Esophagus squamous epithelium (tissue), 5 donors: ENCODE results near the gene FIGN. TPM values are rescaled to one million over a fixed set of nuclear protein-coding genes. Genes with fewer than 3 reads are reported as not detected.

ENCODE experiments used
- DNase-seq: peaks from one replicate; lab custom pipeline; 2025; lab: John Stamatoyannopoulos, UW
- H3K27ac ChIP-seq, 4 donors: fragments of 200-600 bp; sonication (generic); one replicate each; pipeline ENCODE4 v1.5.1; 2016 to 2019; ENCODE audit warnings: mild to moderate bottlenecking in 1 of 4
- H3K27me3 ChIP-seq, 4 donors: fragments of 200-600 bp; sonication (generic); 1 replicate in 3 of 4; 2 replicates in 1 of 4; pipeline versions ENCODE4 v1.5.1 to v1.6.0; 2017 to 2021; ENCODE audit warnings: antibody characterized with exemption in 1 of 4
- H3K36me3 ChIP-seq, 3 donors: fragments of 200-600 bp; sonication (generic); one replicate each; pipeline ENCODE4 v1.5.1; 2016 to 2019
- H3K4me1 ChIP-seq, 3 donors: fragments of 200-600 bp; sonication (generic); one replicate each; pipeline ENCODE4 v1.5.1; 2017 to 2019
- H3K4me3 ChIP-seq, 4 donors: fragments of 200-600 bp; sonication (generic); 1 replicate in 3 of 4; 2 replicates in 1 of 4; pipeline ENCODE4 v1.5.1; 2016 to 2019; ENCODE audit warnings: mild to moderate bottlenecking in 2 of 4, moderate library complexity in 1 of 4
- H3K9me3 ChIP-seq, 3 donors: fragments of 200-600 bp; sonication (generic); one replicate each; pipeline ENCODE4 v1.5.1; 2016 to 2019
- CTCF ChIP-seq, 6 experiments: fragments of 450-650 bp in 4 of 6; fragments of 200-600 bp in 2 of 6; sonication (generic) in 2 of 6; IDR thresholded peaks; one replicate each; pipeline ENCODE4 v1.5.1; 2016 to 2019; ENCODE audit warnings: antibody characterized with exemption in 6 of 6, mild to moderate bottlenecking in 4 of 6, moderate library complexity in 4 of 6
- POLR2A ChIP-seq, 4 donors: fragments of 450-650 bp; IDR thresholded peaks; one replicate each; pipeline ENCODE4 v1.6.1; 2017; ENCODE audit warnings: antibody characterized with exemption in 4 of 4, mild to moderate bottlenecking in 4 of 4, moderate library complexity in 3 of 4
- WGBS, 2 donors: methylation state at CpG; one replicate each; pipeline ENCODE4 v1.1.5; 2018; 5-methylcytosine and 5-hydroxymethylcytosine counted together
- intact Hi-C: fragments of 100-400 bp; cut with DNase I; formaldehyde crosslinking; loops from one replicate; pipeline ENCODE4 v1.15.0; 2022
- total RNA-seq, 4 donors: library from RNA; depleted of rRNA; stranded (reverse); fragments of >200 nt; gene quantifications; one replicate each; pipeline ENCODE4 v1.1.0, GENCODE V29; 2016
- donor health status: DM: yes; HTN: yes; CAD: no.

Gene FIGN
- total RNA-seq, 4 donors from 2014 or later = 0.38 to 2.1 (median 1.8) TPM

GRCh38 chr2:163775304-163775703 lies 39.5 kb upstream of the FIGN start:
- H3K4me3 ChIP-seq = no peak overlapping the region
- no peaks in the 10 kb centered on the region for H3K9me3 ChIP-seq
- TF ChIP-seq CTCF (IDR thresholded peaks at IDR 0.05) = no peak
- TF ChIP-seq POLR2A (IDR thresholded peaks at IDR 0.05) = no peak
- intact Hi-C loops = no loop called here
- no peak for DNase-seq
- no peak overlapping the region for H3K27ac ChIP-seq
- WGBS, 2 donors = 14 to 23% methylated on average over 1 of the region's 1 CpG
- H3K4me1 ChIP-seq = peaks cover 0 to 37% (median 13%) of the 10 kb centered on the region in 3 donors
- H3K36me3 ChIP-seq = no peaks in the 10 kb centered on the region
- no peaks in the 10 kb centered on the region for H3K27me3 ChIP-seq

GRCh38 chr2:163774862-163775261 lies 39.1 kb upstream of the FIGN start:
- no peaks in the 10 kb centered on the region for H3K36me3 ChIP-seq
- WGBS, 2 donors = 14 to 34% methylated on average over 2 of the region's 2 CpGs
- no peaks in the 10 kb centered on the region for H3K9me3 ChIP-seq
- H3K27ac ChIP-seq = peak overlapping the region in 3 of 4 donors; percentile 13 to 51 (median 26)
- TF ChIP-seq POLR2A (IDR thresholded peaks at IDR 0.05) = no peak
- H3K27me3 ChIP-seq = no peaks in the 10 kb centered on the region
- DNase-seq = no peak
- intact Hi-C loops = no loop called here
- H3K4me3 ChIP-seq = no peak overlapping the region
- peaks cover 0 to 33% (median 8%) of the 10 kb centered on the region in 3 donors for H3K4me1 ChIP-seq

DNA sequence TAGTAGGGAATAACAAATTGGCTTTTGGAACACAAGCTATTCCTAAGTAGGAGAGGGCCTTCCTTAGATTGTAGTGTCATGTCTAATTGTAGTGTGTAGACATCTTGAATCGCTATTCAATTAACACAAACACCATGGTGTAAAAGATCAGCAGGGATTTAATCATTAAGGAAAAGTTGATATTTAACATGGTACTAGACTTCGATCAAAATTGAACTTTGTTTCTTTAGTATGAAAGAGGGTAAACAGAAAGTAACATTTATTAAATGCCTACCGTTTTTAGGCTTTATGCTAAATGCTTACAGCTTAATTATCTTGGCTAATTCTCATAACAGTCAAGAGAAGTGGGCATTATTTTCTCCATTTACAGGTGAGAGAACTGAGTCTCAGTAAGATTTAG lies 37.5 kb upstream of the FIGN start:
- H3K4me1 ChIP-seq = peaks cover 0 to 18% (median 0%) of the 10 kb centered on the region in 3 donors
- TF ChIP-seq CTCF (IDR thresholded peaks at IDR 0.05) (no peak), POLR2A (IDR thresholded peaks at IDR 0.05) (no peak)
- no peaks in the 10 kb centered on the region for H3K9me3 ChIP-seq
- intact Hi-C loops = no loop called here
- WGBS, 2 donors = 84 to 86% methylated on average over 3 of the region's 3 CpGs
- no peak overlapping the region for H3K4me3 ChIP-seq
- no peak for DNase-seq
- no peak overlapping the region for H3K27ac ChIP-seq
- no peaks in the 10 kb centered on the region for H3K27me3 ChIP-seq
- no peaks in the 10 kb centered on the region for H3K36me3 ChIP-seq

DNA sequence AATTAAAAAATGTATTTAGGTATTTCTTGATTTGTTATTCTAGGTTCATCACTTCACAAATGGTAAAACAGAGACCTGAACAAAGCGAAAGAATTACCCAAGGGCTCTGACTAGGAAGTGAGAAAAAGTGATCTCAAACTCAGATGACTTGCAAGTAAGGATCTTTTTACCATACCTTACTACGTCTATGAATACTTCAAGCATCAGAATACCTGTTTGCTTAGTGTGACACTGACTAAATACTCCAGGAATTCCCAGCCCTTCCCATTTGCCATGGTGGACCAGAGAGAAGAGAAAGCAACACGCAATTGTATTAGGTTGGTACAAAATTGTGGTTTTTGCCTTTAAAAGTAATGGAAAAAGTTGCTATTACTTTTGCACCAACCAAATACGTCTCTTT lies 35.8 kb upstream of the FIGN start:
- intact Hi-C loops = no loop called here
- Histone ChIP-seq H3K36me3 (no peaks in the 10 kb centered on the region), H3K4me3 (no peak overlapping the region), H3K4me1 (peaks cover 0 to 14% (median 0%) of the 10 kb centered on the region in 3 donors), H3K27ac (no peak overlapping the region), H3K9me3 (no peaks in the 10 kb centered on the region), H3K27me3 (no peaks in the 10 kb centered on the region)
- TF ChIP-seq CTCF (IDR thresholded peaks at IDR 0.05) = no peak
- no peak for TF ChIP-seq POLR2A (IDR thresholded peaks at IDR 0.05)
- WGBS, 2 donors = 76 to 77% methylated on average over 4 of the region's 4 CpGs
- DNase-seq = no peak

DNA sequence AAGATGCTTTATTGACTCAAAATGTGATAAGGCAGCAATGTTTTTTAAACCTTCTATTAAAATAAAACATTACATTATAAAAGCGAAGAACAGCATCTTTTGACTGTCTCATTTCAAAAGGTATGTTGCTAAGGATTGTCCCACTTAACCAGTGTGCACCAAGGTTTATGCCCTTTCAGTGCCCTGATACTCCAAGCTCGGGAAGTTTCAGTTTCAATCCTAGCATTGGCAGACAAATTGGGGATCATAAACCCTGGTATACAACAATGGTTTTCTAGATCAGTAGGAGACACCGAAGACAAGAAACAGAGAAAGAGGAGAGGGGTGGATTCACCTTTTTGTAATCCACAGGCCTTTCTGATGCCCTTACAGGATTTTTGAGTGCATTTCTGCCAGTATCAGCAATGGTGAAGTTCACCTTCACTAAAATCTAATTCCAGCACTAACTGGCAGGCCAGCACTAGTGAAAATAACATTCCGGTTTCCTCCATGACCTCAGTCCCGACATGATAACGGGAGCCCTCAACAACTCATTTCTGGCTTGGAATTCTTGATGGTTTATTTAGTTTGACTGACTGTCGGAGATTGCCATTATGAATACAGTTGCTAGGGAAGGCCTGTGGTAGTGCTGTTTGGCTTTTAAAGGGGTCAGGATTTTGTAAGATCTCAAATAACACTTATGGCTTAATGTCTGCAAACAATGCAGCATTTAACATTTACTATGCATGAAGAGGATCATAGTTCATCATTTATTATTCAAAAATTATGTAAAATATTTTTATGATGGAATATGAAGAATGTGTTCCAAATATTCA lies 33.3 kb upstream of the FIGN start:
- no peaks in the 10 kb centered on the region for H3K27me3 ChIP-seq
- no peaks in the 10 kb centered on the region for H3K36me3 ChIP-seq
- no peaks in the 10 kb centered on the region for H3K4me1 ChIP-seq
- H3K9me3 ChIP-seq = no peaks in the 10 kb centered on the region
- H3K27ac ChIP-seq = no peak overlapping the region
- H3K4me3 ChIP-seq = no peak overlapping the region
- 78 to 83% methylated on average over 7 of the region's 7 CpGs for WGBS, 2 donors
- no peak for DNase-seq
- intact Hi-C loops = no loop called here
- TF ChIP-seq CTCF (IDR thresholded peaks at IDR 0.05) (no peak), POLR2A (IDR thresholded peaks at IDR 0.05) (no peak)
